Activated CD4-positive, alpha-beta memory T cell treated with anti-CD3 and anti-CD28 coated beads, Interleukin-2, amount 10 ng/mL, durations not matched to agents 7 days and 5 days (primary cell): ENCODE measurements around the gene KLF11. TPM values are rescaled to one million over a fixed set of nuclear protein-coding genes. Genes with fewer than 3 reads are reported as not detected.
A peak's percentile ranks its signal among the peaks of the same experiment; 100 is the strongest.

Source experiments
- CTCF ChIA-PET: fragments of 350-600 bp; sonication (Branson Sonifier 250); formaldehyde crosslinking; loops from one replicate; lab custom pipeline; 2021; ENCODE audit warnings: antibody characterized with exemption, inconsistent platforms; lab: Charles Lee
- POLR2A ChIA-PET: fragments of 350-600 bp; sonication (Branson Sonifier 250); formaldehyde crosslinking; loops from one replicate; lab custom pipeline; 2021; ENCODE audit warnings: antibody characterized with exemption; lab: Charles Lee
- DNase-seq: peaks from one replicate; pipeline ENCODE4 v3.0.0-alpha.2; 2020
- H3K27ac Mint-ChIP-seq: one replicate; pipeline ENCODE4 v1.8.0; 2021; ENCODE audit warnings: mild to moderate bottlenecking, mixed read lengths
- H3K27me3 Mint-ChIP-seq: one replicate; pipeline ENCODE4 v1.8.0; 2021; ENCODE audit warnings: mixed read lengths
- H3K36me3 Mint-ChIP-seq: one replicate; pipeline ENCODE4 v1.8.0; 2021; ENCODE audit warnings: low read depth, mixed read lengths
- H3K4me1 Mint-ChIP-seq: one replicate; pipeline ENCODE4 v1.8.0; 2021; ENCODE audit warnings: mixed read lengths
- H3K4me3 Mint-ChIP-seq: one replicate; pipeline ENCODE4 v1.8.0; 2021; ENCODE audit warnings: mild to moderate bottlenecking, mixed read lengths
- H3K9me3 Mint-ChIP-seq: one replicate; pipeline ENCODE4 v1.8.0; 2021; ENCODE audit warnings: mixed read lengths
- total RNA-seq, 2 experiments: library from RNA; stranded (reverse); gene quantifications; one replicate each; pipeline ENCODE4 v1.2.3, GENCODE V29; 2021

The KLF11 gene
- total RNA-seq, 2 experiments from 2014 or later = 14.4 to 16.0 TPM

GRCh38 chr2:10078704-10079265, 35.4 kb downstream of the KLF11 start:
- Mint-ChIP-seq H3K4me3 (peak overlapping the region; percentile 72), H3K9me3 (no peaks in the 10 kb centered on the region), H3K27ac (no peak overlapping the region), H3K4me1 (peaks cover 26% of the 10 kb centered on the region), H3K27me3 (peaks cover 76% of the 10 kb centered on the region), H3K36me3 (peaks cover 4% of the 10 kb centered on the region)
- CTCF ChIA-PET = interaction anchor here (1.2 to 1.6 kb wide), 5 partner anchors 13 to 357 kb away, joined by 4 to 7 read pairs (median 5); no protein-coding TSS in a partner anchor
- POLR2A ChIA-PET = interaction anchor here (0.9 to 1.3 kb wide), 4 partner anchors 16 to 44 kb away, joined by 3 to 6 read pairs (median 4); partner anchors contain the start of gene RRM2
- no peak for DNase-seq

- peaks cover 4% of the 10 kb centered on the region for H3K36me3 Mint-ChIP-seq
- peaks cover 74% of the 10 kb centered on the region for H3K27me3 Mint-ChIP-seq
- peaks cover 23% of the 10 kb centered on the region for H3K4me1 Mint-ChIP-seq
- ChIA-PET POLR2A (interaction anchor here (0.9 to 1.4 kb wide), 4 partner anchors 15 to 353 kb away, joined by 3 to 6 read pairs (median 4); no protein-coding TSS in a partner anchor), CTCF (interaction anchor here (1.2 to 1.6 kb wide), 5 partner anchors 12 to 356 kb away, joined by 4 to 7 read pairs (median 5); no protein-coding TSS in a partner anchor)
- no peak for DNase-seq
- H3K4me3 Mint-ChIP-seq = peak overlapping the region; percentile 72
- no peak overlapping the region for H3K27ac Mint-ChIP-seq
- no peaks in the 10 kb centered on the region for H3K9me3 Mint-ChIP-seq
These were observed 36.0 kb downstream of the KLF11 start for GRCh38 chr2:10079266-10079869.

- Mint-ChIP-seq H3K36me3 (peaks cover 4% of the 10 kb centered on the region), H3K4me3 (peak within 1 kb of the TSS; percentile 72), H3K9me3 (no peaks in the 10 kb centered on the region), H3K27ac (no peak within 1 kb of the TSS), H3K27me3 (peaks cover 74% of the 10 kb centered on the region), H3K4me1 (peaks cover 23% of the 10 kb centered on the region)
- ChIA-PET CTCF (interaction anchor here (1.3 to 4.4 kb wide), 4 partner anchors 8 to 355 kb away, joined by 5 to 37 read pairs (median 6); no protein-coding TSS in a partner anchor), POLR2A (interaction anchor here (1.2 to 1.4 kb wide), 2 partner anchors 15 to 353 kb away, joined by 3 read pairs; no protein-coding TSS in a partner anchor)
- peak; percentile 31 for DNase-seq
These were observed 36.7 kb downstream of the KLF11 start, which contains the start of gene CYS1 for GRCh38 chr2:10079870-10080535. TSS of gene CYS1 (minus strand) at chr2:10080411. CDS start at chr2:10080223, 188 bp downstream.

GRCh38 chr2:10080536-10081304, 37.4 kb downstream of the KLF11 start:
- peaks cover 4% of the 10 kb centered on the region for H3K36me3 Mint-ChIP-seq
- peaks cover 23% of the 10 kb centered on the region for H3K4me1 Mint-ChIP-seq
- peaks cover 72% of the 10 kb centered on the region for H3K27me3 Mint-ChIP-seq
- peak overlapping the region; percentile 64 for H3K4me3 Mint-ChIP-seq
- POLR2A ChIA-PET = interaction anchor here (1.0 to 1.4 kb wide), 3 partner anchors 9 to 352 kb away, joined by 3 read pairs; no protein-coding TSS in a partner anchor
- H3K27ac Mint-ChIP-seq = no peak overlapping the region
- CTCF ChIA-PET = interaction anchor here (0.6 to 4.4 kb wide), 4 partner anchors 8 to 941 kb away, joined by 3 to 37 read pairs (median 6); no protein-coding TSS in a partner anchor
- DNase-seq = peak; percentile 41
- no peaks in the 10 kb centered on the region for H3K9me3 Mint-ChIP-seq

- H3K4me1 Mint-ChIP-seq = peaks cover 23% of the 10 kb centered on the region
- DNase-seq = no peak
- no peak overlapping the region for H3K27ac Mint-ChIP-seq
- ChIA-PET CTCF (interaction anchor here (0.9 to 4.4 kb wide), 6 partner anchors 9 to 352 kb away, joined by 3 to 37 read pairs (median 5); no protein-coding TSS in a partner anchor), POLR2A (interaction anchor here (0.9 to 1.7 kb wide), 2 partner anchors 35 to 44 kb away, joined by 3 to 8 read pairs; no protein-coding TSS in a partner anchor)
- H3K36me3 Mint-ChIP-seq = peaks cover 4% of the 10 kb centered on the region
- no peak overlapping the region for H3K4me3 Mint-ChIP-seq
- no peaks in the 10 kb centered on the region for H3K9me3 Mint-ChIP-seq
- peaks cover 69% of the 10 kb centered on the region for H3K27me3 Mint-ChIP-seq
These were observed 39.7 kb downstream of the KLF11 start for GRCh38 chr2:10083046-10083445.

GRCh38 chr2:10083692-10084211, 40.4 kb downstream of the KLF11 start:
- H3K4me1 Mint-ChIP-seq = peaks cover 21% of the 10 kb centered on the region
- no peak for DNase-seq
- no peak overlapping the region for H3K4me3 Mint-ChIP-seq
- H3K36me3 Mint-ChIP-seq = peaks cover 4% of the 10 kb centered on the region
- peaks cover 64% of the 10 kb centered on the region for H3K27me3 Mint-ChIP-seq
- no peaks in the 10 kb centered on the region for H3K9me3 Mint-ChIP-seq
- H3K27ac Mint-ChIP-seq = no peak overlapping the region
- ChIA-PET CTCF (interaction anchor here (0.9 to 4.4 kb wide), 4 partner anchors 8 to 351 kb away, joined by 4 to 37 read pairs (median 6); no protein-coding TSS in a partner anchor), POLR2A (interaction anchor here (1.6 to 1.7 kb wide), 2 partner anchors 35 to 37 kb away, joined by 3 to 8 read pairs; no protein-coding TSS in a partner anchor)

- no peak for DNase-seq
- CTCF ChIA-PET = interaction anchor here (2.2 to 4.4 kb wide), 3 partner anchors 12 kb away, joined by 19 to 37 read pairs (median 25); no protein-coding TSS in a partner anchor
- no peak overlapping the region for H3K27ac Mint-ChIP-seq
- no peaks in the 10 kb centered on the region for H3K9me3 Mint-ChIP-seq
- peaks cover 61% of the 10 kb centered on the region for H3K27me3 Mint-ChIP-seq
- H3K4me1 Mint-ChIP-seq = peaks cover 17% of the 10 kb centered on the region
- H3K4me3 Mint-ChIP-seq = no peak overlapping the region
- POLR2A ChIA-PET = interaction anchor here (1.6 kb wide), 1 partner anchor 36 kb away, joined by 3 read pairs; no protein-coding TSS in a partner anchor
- peaks cover 2% of the 10 kb centered on the region for H3K36me3 Mint-ChIP-seq
These were observed 41.0 kb downstream of the KLF11 start for GRCh38 chr2:10084223-10084865.

GRCh38 chr2:10085043-10085667, 41.8 kb downstream of the KLF11 start:
- H3K4me1 Mint-ChIP-seq = peaks cover 17% of the 10 kb centered on the region
- H3K9me3 Mint-ChIP-seq = no peaks in the 10 kb centered on the region
- POLR2A ChIA-PET = interaction anchor here (0.9 to 1.6 kb wide), 2 partner anchors 13 to 36 kb away, joined by 3 read pairs; no protein-coding TSS in a partner anchor
- peaks cover 69% of the 10 kb centered on the region for H3K27me3 Mint-ChIP-seq
- DNase-seq = no peak
- no peak overlapping the region for H3K4me3 Mint-ChIP-seq
- H3K36me3 Mint-ChIP-seq = peaks cover 2% of the 10 kb centered on the region
- H3K27ac Mint-ChIP-seq = no peak overlapping the region
- CTCF ChIA-PET = interaction anchor here (0.8 to 3.6 kb wide), 5 partner anchors 12 to 350 kb away, joined by 3 to 25 read pairs (median 5); no protein-coding TSS in a partner anchor

- H3K36me3 Mint-ChIP-seq = peaks cover 2% of the 10 kb centered on the region
- peaks cover 72% of the 10 kb centered on the region for H3K27me3 Mint-ChIP-seq
- peaks cover 17% of the 10 kb centered on the region for H3K4me1 Mint-ChIP-seq
- no peak for DNase-seq
- CTCF ChIA-PET = interaction anchor here (0.8 to 3.6 kb wide), 5 partner anchors 11 to 349 kb away, joined by 3 to 25 read pairs (median 5); no protein-coding TSS in a partner anchor
- no peak overlapping the region for H3K4me3 Mint-ChIP-seq
- no peaks in the 10 kb centered on the region for H3K9me3 Mint-ChIP-seq
- POLR2A ChIA-PET = interaction anchor here (0.9 to 1.6 kb wide), 2 partner anchors 13 to 35 kb away, joined by 3 read pairs; no protein-coding TSS in a partner anchor
- no peak overlapping the region for H3K27ac Mint-ChIP-seq
These were observed 42.3 kb downstream of the KLF11 start for GRCh38 chr2:10085668-10086059.

GRCh38 chr2:10086950-10087349, 43.6 kb downstream of the KLF11 start:
- peaks cover 2% of the 10 kb centered on the region for H3K36me3 Mint-ChIP-seq
- ChIA-PET CTCF (interaction anchor here (1.2 to 6.7 kb wide), 3 partner anchors 10 to 55 kb away, joined by 5 to 78 read pairs (median 25); no protein-coding TSS in a partner anchor), POLR2A (no interaction called here)
- no peak overlapping the region for H3K4me3 Mint-ChIP-seq
- peaks cover under 1% of the 10 kb centered on the region for H3K9me3 Mint-ChIP-seq
- peaks cover 70% of the 10 kb centered on the region for H3K27me3 Mint-ChIP-seq
- H3K4me1 Mint-ChIP-seq = peaks cover 11% of the 10 kb centered on the region
- H3K27ac Mint-ChIP-seq = no peak overlapping the region
- no peak for DNase-seq
